ENCODE results near the gene LCN6.
"Not testable (repeated sequence)": the region's sequence is repeated elsewhere in the genome, so short reads cannot be mapped to it uniquely, and the experiment has no call there.

The LCN6 gene, protein sequence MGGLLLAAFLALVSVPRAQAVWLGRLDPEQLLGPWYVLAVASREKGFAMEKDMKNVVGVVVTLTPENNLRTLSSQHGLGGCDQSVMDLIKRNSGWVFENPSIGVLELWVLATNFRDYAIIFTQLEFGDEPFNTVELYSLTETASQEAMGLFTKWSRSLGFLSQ

GRCh38 chr9:136748201-136748600 is at the start of gene LCN6:
Gene LCN6 (minus strand): TSS chr9:136748525. CDS start chr9:136748483, 42 bp downstream.
- no peak for DNase-seq

- not testable (repeated sequence) for DNase-seq
Observed at GRCh38 chr9:136796775-136797347, 48.5 kb upstream of the LCN6 start.

DNA sequence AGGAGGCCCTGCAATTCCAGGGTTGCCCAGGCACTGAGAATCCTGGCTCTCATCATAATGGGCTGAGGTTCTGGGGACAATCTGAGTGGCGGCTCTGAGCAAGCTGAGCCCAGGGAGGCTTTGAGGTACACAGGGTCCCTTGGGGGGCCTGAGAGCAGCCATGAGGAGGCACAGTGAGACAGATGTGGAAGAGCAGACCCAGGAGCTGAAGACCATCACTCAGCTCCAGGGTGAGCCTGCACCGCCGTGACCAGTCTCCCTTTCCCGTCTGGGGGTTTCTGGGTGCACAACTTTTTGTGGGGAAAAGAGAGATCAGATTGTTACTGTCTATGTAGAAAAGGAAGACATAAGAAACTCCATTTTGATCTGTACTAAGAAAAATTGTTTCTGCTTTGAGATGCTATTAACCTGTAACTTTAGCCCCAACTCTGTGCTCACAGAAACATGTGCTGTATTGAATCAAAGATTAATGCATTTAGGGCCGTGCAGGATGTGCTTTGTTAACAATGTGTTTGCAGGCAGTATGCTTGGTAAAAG is 48.0 kb upstream of the LCN6 start, which contains the start of gene CCDC183:
CCDC183 (plus strand) TSS at position 101 of the 537 bp plus-strand sequence; CDS start at position 161, 60 bp downstream.
- no peak for DNase-seq

- no peak for DNase-seq
Observed at GRCh38 chr9:136795000-136795348, 46.6 kb upstream of the LCN6 start.

DNA sequence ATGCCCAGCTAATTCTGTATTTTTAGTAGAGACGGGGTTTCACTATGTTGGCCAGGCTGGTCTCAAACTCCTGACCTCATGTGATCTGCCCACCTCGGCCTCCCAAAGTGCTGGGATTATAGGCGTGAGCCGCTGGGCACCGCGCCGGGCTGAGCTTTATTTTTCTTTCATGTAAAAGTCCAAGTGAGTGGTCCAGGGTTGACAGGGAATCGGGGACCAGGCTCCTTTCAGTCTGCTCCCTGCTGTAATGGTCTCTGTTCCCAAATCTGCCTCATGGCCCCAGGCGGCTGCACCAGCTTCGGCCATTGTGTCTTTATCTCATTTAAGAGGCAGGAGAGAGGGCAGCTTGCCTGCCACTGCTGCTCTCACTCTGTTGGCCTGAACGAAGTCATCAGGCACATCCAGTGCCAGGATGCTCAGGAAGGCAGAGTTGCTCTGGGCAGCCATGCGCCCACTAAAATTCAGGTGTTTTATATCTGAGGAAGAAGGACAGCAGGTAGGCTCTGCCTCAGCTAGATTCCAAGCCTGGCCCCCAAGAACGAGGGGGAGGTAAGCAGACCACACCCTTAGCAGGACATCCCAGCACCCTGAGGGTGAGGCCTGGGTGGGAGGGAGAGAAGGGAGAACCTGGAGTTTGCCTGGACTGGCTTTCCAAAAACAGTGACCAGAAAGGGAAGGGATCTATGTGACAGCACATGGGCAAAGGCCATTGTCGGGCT is 46.1 kb upstream of the LCN6 start:
- no peak for DNase-seq

DNA sequence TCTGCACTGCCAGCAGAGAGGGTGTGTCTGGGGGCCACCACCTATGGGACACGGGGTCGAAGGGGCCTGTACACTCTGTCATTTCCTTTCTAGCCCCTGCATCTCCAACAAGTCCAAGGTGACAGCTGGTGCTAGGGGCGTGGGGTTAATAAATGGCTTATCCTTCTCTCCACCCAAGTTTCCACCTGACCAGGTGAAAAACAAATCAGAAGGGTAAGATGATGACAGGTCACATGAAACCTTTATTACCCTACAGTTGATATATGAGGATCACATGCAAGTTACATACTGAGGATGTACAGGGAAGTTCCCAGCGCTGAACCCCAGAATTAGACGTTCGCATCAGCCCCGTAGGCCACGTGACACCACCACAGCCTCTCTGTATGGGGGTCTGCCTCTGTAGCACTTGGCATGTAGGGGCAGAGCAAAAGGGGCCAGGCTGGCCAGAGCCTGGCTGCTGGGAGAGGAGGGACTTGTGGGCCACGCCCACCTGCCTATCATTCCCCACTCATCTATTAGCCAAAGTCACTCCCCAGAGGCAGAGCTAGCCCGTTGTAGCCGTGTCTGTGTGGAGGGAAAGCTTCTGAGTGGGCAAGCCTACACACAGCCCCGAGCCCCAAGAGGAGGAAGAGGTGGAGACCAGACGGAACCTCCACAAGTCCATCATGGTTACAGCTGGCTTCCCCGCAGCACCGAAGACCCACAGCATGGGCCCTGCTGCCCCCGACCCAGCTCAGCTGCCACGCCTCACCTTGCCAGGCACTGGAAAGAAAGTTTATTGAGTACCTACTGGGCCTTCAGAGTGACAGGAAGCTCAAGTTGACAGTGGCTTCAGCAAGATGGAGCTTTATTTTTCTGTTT is 45.0 kb upstream of the LCN6 start:
- peak; percentile 32 for DNase-seq

DNA sequence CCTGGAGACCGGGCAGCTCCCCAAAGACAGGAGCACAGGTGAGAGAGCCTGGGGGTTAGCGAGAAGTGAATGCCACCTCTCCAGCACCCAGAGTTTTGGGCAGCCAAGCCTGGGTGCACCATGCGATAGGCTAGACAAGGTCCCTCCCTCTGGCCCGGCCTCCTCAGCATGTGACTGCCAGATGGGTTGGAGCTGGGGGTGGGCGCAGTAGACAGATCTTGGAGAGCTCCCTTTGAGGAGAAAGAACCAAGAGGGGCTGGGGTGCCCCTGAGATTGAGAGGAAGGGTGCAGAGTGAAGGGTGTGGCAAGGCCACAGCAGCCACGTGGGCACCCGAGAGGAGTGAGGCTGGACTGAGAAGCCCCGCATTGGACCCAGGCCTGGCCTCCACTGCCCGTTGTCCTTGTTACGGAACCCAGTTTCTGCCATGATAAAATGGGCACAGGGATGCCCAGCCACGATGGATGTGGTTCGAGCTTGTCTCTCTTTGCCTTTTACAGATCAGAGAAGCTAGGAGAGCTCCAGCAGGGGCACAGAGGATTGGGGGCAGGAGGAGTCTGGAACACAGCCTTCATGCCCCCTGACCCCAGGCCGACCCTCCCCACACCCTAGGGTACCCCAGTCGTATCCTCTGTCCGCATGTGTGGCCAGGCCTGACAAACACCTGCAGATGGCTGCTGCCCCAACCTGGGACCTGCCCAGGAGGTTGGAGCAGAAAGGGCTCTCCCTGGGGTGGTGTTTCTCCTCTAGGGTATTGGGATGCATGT is 44.2 kb upstream of the LCN6 start:
- no peak for DNase-seq

- peak; percentile 94 for DNase-seq
Observed at GRCh38 chr9:136791516-136792276, 43.4 kb upstream of the LCN6 start.

- peak; percentile 100 for DNase-seq
Observed at GRCh38 chr9:136790640-136791515, 42.6 kb upstream of the LCN6 start, which contains the start of gene TMEM141. Gene TMEM141 (plus strand): TSS chr9:136791344. CDS start chr9:136791371, 27 bp downstream.

DNA sequence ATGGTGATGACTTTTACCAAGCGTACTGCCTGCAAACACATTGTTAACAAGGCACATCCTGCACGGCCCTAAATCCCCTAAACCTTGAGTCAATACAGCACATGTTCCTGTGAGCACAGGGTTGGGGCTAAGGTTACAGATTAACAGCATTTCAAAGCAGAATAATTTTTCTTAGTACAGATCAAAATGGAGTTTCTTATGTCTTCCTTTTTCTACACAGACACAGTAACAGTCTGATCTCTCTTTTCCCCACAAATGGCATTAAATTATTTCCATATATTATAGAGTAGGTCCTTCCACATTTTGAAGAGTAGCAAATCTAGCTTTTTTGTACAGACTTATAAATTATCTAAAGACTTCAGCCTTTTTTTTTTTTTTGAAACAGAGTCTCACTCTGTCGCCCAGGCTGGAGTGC is 41.2 kb upstream of the LCN6 start:
- DNase-seq: peak; percentile 92

- peak; percentile 77 for DNase-seq
Observed at GRCh38 chr9:136788644-136789522, 40.6 kb upstream of the LCN6 start.

DNA sequence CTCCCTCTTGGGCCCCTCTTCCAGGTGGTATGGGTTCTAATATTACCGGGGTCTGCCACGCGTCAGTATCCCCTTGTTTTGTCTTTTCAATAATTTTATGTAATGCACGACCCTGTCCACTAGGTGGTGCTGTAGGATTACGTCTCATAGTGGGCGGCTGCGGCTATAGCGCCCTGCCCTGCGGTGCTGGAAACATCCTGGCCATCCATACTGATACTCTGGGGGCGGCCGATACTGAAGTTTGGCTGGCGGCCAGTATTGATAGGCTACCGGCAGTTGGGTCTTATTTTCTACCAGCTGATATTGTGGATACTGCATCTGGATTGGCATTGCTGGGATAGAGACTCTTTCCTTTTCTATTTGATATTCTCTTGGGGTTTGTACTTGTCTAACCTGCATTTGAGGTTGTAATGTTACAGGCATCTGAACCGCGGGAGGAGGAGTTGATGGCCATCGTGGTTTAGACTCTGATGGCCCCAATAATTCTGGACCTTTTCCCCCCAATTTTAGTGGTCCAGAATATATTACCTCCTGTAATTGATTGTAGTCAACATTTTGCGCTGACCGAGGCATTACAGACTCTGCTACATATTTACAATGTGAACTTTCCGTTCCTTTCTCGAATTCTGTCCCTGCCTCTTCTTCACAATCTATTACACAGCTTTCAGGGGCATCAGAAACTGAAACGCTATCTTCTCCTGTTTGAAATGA is 39.5 kb upstream of the LCN6 start:
- peak; percentile 86 for DNase-seq

- DNase-seq: not testable (repeated sequence)
Observed at GRCh38 chr9:136786983-136787382, 38.7 kb upstream of the LCN6 start.

DNA sequence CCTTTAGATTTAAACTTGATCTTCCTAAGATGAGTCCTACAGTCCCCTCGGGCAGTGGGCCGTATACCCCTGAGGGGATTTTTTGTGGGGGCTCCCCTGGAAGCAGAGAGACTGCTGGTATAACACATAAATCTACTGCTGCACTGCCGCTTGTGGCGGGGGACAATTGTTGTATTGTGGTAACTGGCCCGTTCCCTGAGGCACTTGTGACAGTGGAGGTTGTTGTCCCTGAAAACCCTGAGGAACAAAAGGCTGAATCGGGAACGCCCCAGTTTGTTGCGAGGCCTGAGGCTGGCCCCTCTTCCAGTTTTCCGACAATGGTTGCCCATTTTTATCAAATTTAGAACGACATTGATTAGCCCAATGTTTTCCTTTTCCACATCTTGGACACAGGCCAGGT is 38.1 kb upstream of the LCN6 start:
- no peak for DNase-seq

- not testable (repeated sequence) for DNase-seq
Observed at GRCh38 chr9:136785565-136786355, 37.4 kb upstream of the LCN6 start.

DNA sequence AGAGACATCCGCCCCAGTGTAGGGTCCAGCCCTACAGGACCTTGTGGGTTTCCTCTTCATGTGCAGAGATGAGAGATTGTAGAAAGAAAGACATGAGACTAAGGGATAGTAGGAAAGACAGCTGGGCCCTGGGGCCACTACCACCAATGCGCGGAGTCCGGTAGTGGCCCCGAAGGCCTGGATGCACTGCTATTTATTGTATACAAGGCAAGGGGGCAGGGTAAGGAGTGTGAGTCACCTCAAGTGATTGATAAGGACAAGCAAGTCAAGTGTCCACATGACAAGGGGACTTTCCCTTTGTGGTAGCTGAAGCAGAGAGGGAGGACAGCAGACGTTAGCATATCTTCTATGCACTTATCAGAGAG is 36.7 kb upstream of the LCN6 start:
- no peak for DNase-seq

DNA sequence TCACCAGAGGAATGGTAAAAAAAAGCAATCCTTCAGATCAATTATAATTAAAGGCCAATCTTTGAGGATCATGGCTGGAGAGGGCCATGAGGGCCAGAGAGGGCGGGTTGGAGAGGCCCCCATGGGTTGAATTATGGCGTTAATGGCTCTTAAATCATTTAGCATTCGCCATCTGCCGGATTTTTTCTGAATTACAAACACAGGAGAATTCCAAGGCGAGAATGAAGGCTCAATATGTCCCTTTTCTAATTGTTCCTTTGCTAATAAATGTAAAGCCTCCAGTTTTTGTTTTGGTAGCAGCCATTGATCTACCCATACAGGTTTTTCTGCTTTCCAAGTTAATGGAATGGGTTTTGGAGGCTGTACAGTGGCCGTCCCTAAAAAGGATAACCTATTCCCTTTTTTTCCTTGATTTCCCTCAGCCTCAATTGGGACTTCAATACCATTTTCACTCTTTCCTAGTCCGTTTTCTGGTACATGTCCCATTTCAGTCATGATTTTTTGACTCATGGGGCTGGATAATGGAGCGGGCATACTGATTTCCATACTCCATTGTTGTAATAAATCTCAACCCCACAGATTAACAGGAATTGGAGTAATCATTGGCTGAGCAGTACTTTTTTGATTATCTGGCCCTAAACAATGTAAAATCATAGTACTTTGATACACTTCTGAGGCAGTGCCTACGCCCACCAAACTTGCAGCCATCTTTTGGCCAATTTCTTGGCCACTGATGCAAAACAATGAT is 36.1 kb upstream of the LCN6 start:
- peak; percentile 83 for DNase-seq
